Astrocyte (in vitro differentiated cells and primary cell): ENCODE data around the gene CREB3L2. TPM values are rescaled to one million over a fixed set of nuclear protein-coding genes. Genes with fewer than 3 reads are reported as not detected.

Experiments
- DNase-seq: peaks from one replicate; pipeline ENCODE4 v3.0.0-alpha.2; 2010; ENCODE audit warnings: low read depth
- FAIRE-seq: peaks from 2 replicates; lab custom pipeline; 2011; peaks lifted over from hg19 to GRCh38; lab: Jason Lieb, UNC
- H2AFZ ChIP-seq: 2 replicates; pipeline ENCODE4 v1.6.0; 2012; ENCODE audit warnings: low read depth, low read length, inconsistent platforms
- H3K27ac ChIP-seq: 2 replicates; pipeline ENCODE4 v1.5.1; 2011; ENCODE audit warnings: low read depth, low read length, inconsistent platforms
- H3K27me3 ChIP-seq: 2 replicates; pipeline ENCODE4 v1.6.0; 2011; ENCODE audit warnings: low read length, inconsistent platforms; ENCODE audit not compliant: insufficient read depth
- H3K36me3 ChIP-seq: 2 replicates; pipeline ENCODE4 v1.5.1; 2011; ENCODE audit warnings: low read length, inconsistent platforms; ENCODE audit not compliant: insufficient read depth
- H3K4me1 ChIP-seq: 2 replicates; pipeline ENCODE4 v1.5.1; 2011; ENCODE audit warnings: low read length, inconsistent platforms; ENCODE audit not compliant: insufficient read depth
- H3K4me2 ChIP-seq: 2 replicates; pipeline ENCODE4 v1.6.0; 2012; ENCODE audit warnings: low read length, inconsistent platforms
- H3K4me3 ChIP-seq: 2 replicates; pipeline ENCODE4 v1.5.1; 2011; ENCODE audit warnings: low read depth, mild to moderate bottlenecking, low read length, inconsistent platforms; ENCODE audit not compliant: insufficient read depth
- H3K79me2 ChIP-seq: 2 replicates; pipeline ENCODE4 v1.6.0; 2012; ENCODE audit warnings: mild to moderate bottlenecking, low read length, inconsistent platforms; ENCODE audit not compliant: insufficient read depth
- H3K9ac ChIP-seq: 2 replicates; pipeline ENCODE4 v1.6.0; 2012; ENCODE audit warnings: mild to moderate bottlenecking, low read length, inconsistent platforms
- H3K9me3 ChIP-seq: 2 replicates; pipeline ENCODE4 v1.5.1; 2012; ENCODE audit warnings: low read depth, mild to moderate bottlenecking, low read length, inconsistent platforms; ENCODE audit not compliant: insufficient read depth
- H4K20me1 ChIP-seq: 2 replicates; pipeline ENCODE4 v1.6.0; 2012; ENCODE audit warnings: low read length, inconsistent platforms; ENCODE audit not compliant: insufficient read depth
- H3K27ac Mint-ChIP-seq: one replicate; pipeline ENCODE4 v1.8.0; 2021; ENCODE audit warnings: mild to moderate bottlenecking, mixed read lengths; ENCODE audit not compliant: unreplicated experiment
- H3K27me3 Mint-ChIP-seq: one replicate; pipeline ENCODE4 v1.8.0; 2021; ENCODE audit warnings: low read depth, mixed read lengths; ENCODE audit not compliant: unreplicated experiment
- H3K36me3 Mint-ChIP-seq: one replicate; pipeline ENCODE4 v1.8.0; 2021; ENCODE audit warnings: low read depth, mixed read lengths; ENCODE audit not compliant: unreplicated experiment
- H3K4me1 Mint-ChIP-seq: one replicate; pipeline ENCODE4 v1.8.0; 2021; ENCODE audit warnings: low read depth, mixed read lengths; ENCODE audit not compliant: unreplicated experiment
- H3K4me3 Mint-ChIP-seq: one replicate; pipeline ENCODE4 v1.8.0; 2021; ENCODE audit warnings: mild to moderate bottlenecking, moderate library complexity, mixed read lengths; ENCODE audit not compliant: unreplicated experiment
- H3K9me3 Mint-ChIP-seq: one replicate; pipeline ENCODE4 v1.8.0; 2021; ENCODE audit warnings: mild to moderate bottlenecking, mixed read lengths; ENCODE audit not compliant: unreplicated experiment
- CTCF ChIP-seq: IDR thresholded peaks from 2 replicates; pipeline ENCODE4 v1.5.1; 2011; ENCODE audit warnings: low read depth, mild to moderate bottlenecking, inconsistent platforms, low read length, moderate library complexity; ENCODE audit not compliant: insufficient read depth
- EZH2 ChIP-seq: IDR thresholded peaks from 2 replicates; pipeline ENCODE4 v1.6.1; 2012; ENCODE audit warnings: mild to moderate bottlenecking, low read length, inconsistent platforms; ENCODE audit not compliant: insufficient read depth
- total RNA-seq: library from RNA; stranded (reverse); gene quantifications from 2 replicates; pipeline ENCODE4 v1.2.1, GENCODE V29; 2021

Gene CREB3L2
- total RNA-seq, 1 donor from 2014 or later: 116 TPM

GRCh38 chr7:137986252-137987017, 15.5 kb downstream of the CREB3L2 start:
- Histone ChIP-seq H3K4me2 (peak overlapping the region; percentile 11), H3K79me2 (peaks cover 92% of the 10 kb centered on the region), H2AFZ (no peak overlapping the region), H3K27ac (peak overlapping the region; percentile 13), H3K9me3 (peaks cover 2% of the 10 kb centered on the region), H4K20me1 (peaks cover 53% of the 10 kb centered on the region), H3K9ac (peak overlapping the region; percentile 22), H3K4me1 (peaks cover 69% of the 10 kb centered on the region), H3K27me3 (no peaks in the 10 kb centered on the region), H3K36me3 (no peaks in the 10 kb centered on the region), H3K4me3 (no peak overlapping the region)
- Mint-ChIP-seq H3K36me3 (peaks cover 17% of the 10 kb centered on the region), H3K4me3 (no peak overlapping the region), H3K4me1 (peaks cover 61% of the 10 kb centered on the region), H3K9me3 (peaks cover 3% of the 10 kb centered on the region), H3K27ac (no peak overlapping the region), H3K27me3 (no peaks in the 10 kb centered on the region)
- TF ChIP-seq EZH2 (no peak), CTCF (no peak)
- DNase-seq: peak; percentile 90
- no peak for FAIRE-seq

- H3K4me1 ChIP-seq: peaks cover 71% of the 10 kb centered on the region
- FAIRE-seq: no peak
- H3K36me3 ChIP-seq: no peaks in the 10 kb centered on the region
- no peaks in the 10 kb centered on the region for H3K27me3 Mint-ChIP-seq
- H3K4me3 Mint-ChIP-seq: no peak overlapping the region
- no peak for TF ChIP-seq CTCF
- no peak for TF ChIP-seq EZH2
- H4K20me1 ChIP-seq: peaks cover 57% of the 10 kb centered on the region
- H3K36me3 Mint-ChIP-seq: peaks cover 17% of the 10 kb centered on the region
- no peak overlapping the region for H3K27ac Mint-ChIP-seq
- no peak overlapping the region for H3K9ac ChIP-seq
- H3K27me3 ChIP-seq: no peaks in the 10 kb centered on the region
- peaks cover 66% of the 10 kb centered on the region for H3K4me1 Mint-ChIP-seq
- H3K9me3 Mint-ChIP-seq: peaks cover 7% of the 10 kb centered on the region
- no peak overlapping the region for H3K4me3 ChIP-seq
- H3K9me3 ChIP-seq: peaks cover 2% of the 10 kb centered on the region
- H3K4me2 ChIP-seq: no peak overlapping the region
- no peak overlapping the region for H2AFZ ChIP-seq
- no peak overlapping the region for H3K27ac ChIP-seq
- DNase-seq: no peak
- peaks cover 95% of the 10 kb centered on the region for H3K79me2 ChIP-seq
These were observed 16.0 kb downstream of the CREB3L2 start for GRCh38 chr7:137985897-137986251.

GRCh38 chr7:137985253-137985896, 16.5 kb downstream of the CREB3L2 start:
- FAIRE-seq (no peak), DNase-seq (peak; percentile 26)
- H3K27me3 Mint-ChIP-seq: no peaks in the 10 kb centered on the region
- H3K9me3 Mint-ChIP-seq: peaks cover 7% of the 10 kb centered on the region
- H3K27me3 ChIP-seq: no peaks in the 10 kb centered on the region
- peaks cover 71% of the 10 kb centered on the region for H3K4me1 ChIP-seq
- H3K36me3 Mint-ChIP-seq: peaks cover 17% of the 10 kb centered on the region
- H3K4me2 ChIP-seq: no peak overlapping the region
- peak overlapping the region; percentile 6 for H3K27ac Mint-ChIP-seq
- H3K79me2 ChIP-seq: peaks cover 100% of the 10 kb centered on the region
- peaks cover 2% of the 10 kb centered on the region for H3K9me3 ChIP-seq
- TF ChIP-seq CTCF (no peak), EZH2 (no peak)
- H2AFZ ChIP-seq: no peak overlapping the region
- no peak overlapping the region for H3K4me3 ChIP-seq
- H3K9ac ChIP-seq: peak overlapping the region; percentile 8
- no peak overlapping the region for H3K27ac ChIP-seq
- no peaks in the 10 kb centered on the region for H3K36me3 ChIP-seq
- H3K4me1 Mint-ChIP-seq: peaks cover 71% of the 10 kb centered on the region
- peaks cover 59% of the 10 kb centered on the region for H4K20me1 ChIP-seq
- H3K4me3 Mint-ChIP-seq: no peak overlapping the region
